Ishikawa (cell line): ENCODE measurements around the gene NCK2.

Experiments used
- CEBPB ChIP-seq: IDR thresholded peaks from 2 replicates; pipeline ENCODE4 v1.6.1; 2012
- CREB1 ChIP-seq: IDR thresholded peaks from 2 replicates; pipeline ENCODE4 v1.6.1; 2012; ENCODE audit warnings: low read depth
- TF ChIP-seq, protein P1 (sequence below): IDR thresholded peaks from 2 replicates; pipeline ENCODE4 v1.6.1; 2012; ENCODE audit warnings: low read depth, mild to moderate bottlenecking

DNA sequence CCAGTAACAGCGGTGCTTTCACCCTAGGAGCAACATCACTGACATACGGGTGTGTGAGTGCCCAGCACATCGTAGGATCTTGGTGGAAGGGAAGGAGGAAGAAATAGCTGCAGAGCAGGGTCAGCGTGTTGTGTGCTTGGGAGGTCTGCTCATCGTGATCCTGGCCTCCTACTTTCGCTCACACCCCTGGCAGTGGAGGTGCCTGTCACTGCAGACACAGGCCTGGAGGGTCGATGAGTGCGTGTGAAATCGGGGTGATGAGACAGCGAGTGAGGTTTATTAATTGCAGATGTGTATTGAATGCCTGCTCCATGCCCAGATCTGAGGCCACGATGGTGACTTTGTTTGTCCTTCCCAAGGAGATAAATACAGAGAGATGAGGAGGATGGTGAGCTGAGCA is 126.1 kb downstream of the NCK2 start:
- TF ChIP-seq CREB1 (no peak), CEBPB (no peak)
- TF ChIP-seq, protein P1, sequence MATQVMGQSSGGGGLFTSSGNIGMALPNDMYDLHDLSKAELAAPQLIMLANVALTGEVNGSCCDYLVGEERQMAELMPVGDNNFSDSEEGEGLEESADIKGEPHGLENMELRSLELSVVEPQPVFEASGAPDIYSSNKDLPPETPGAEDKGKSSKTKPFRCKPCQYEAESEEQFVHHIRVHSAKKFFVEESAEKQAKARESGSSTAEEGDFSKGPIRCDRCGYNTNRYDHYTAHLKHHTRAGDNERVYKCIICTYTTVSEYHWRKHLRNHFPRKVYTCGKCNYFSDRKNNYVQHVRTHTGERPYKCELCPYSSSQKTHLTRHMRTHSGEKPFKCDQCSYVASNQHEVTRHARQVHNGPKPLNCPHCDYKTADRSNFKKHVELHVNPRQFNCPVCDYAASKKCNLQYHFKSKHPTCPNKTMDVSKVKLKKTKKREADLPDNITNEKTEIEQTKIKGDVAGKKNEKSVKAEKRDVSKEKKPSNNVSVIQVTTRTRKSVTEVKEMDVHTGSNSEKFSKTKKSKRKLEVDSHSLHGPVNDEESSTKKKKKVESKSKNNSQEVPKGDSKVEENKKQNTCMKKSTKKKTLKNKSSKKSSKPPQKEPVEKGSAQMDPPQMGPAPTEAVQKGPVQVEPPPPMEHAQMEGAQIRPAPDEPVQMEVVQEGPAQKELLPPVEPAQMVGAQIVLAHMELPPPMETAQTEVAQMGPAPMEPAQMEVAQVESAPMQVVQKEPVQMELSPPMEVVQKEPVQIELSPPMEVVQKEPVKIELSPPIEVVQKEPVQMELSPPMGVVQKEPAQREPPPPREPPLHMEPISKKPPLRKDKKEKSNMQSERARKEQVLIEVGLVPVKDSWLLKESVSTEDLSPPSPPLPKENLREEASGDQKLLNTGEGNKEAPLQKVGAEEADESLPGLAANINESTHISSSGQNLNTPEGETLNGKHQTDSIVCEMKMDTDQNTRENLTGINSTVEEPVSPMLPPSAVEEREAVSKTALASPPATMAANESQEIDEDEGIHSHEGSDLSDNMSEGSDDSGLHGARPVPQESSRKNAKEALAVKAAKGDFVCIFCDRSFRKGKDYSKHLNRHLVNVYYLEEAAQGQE = no peak
